Bronchial epithelial cell (primary cell): Measurements from ENCODE around the gene CBL. TPM values are rescaled to one million over a fixed set of nuclear protein-coding genes. Genes with fewer than 3 reads are reported as not detected.

Experiments used
- DNase-seq: peaks from one replicate; pipeline ENCODE4 v3.0.0-alpha.2; 2010; ENCODE audit warnings: low read depth
- FAIRE-seq: peaks from 2 replicates; lab custom pipeline; 2011; peaks lifted over from hg19 to GRCh38; lab: Jason Lieb, UNC
- H3K27me3 ChIP-seq: 2 replicates; pipeline ENCODE4 v1.5.1; 2011; ENCODE audit warnings: low read length; ENCODE audit not compliant: control insufficient read depth, insufficient read depth
- H3K36me3 ChIP-seq: 2 replicates; pipeline ENCODE4 v1.5.1; 2011; ENCODE audit warnings: low read length; ENCODE audit not compliant: control insufficient read depth, insufficient read depth
- H3K4me3 ChIP-seq: 2 replicates; pipeline ENCODE4 v1.5.1; 2011; ENCODE audit warnings: mild to moderate bottlenecking, low read depth, low read length, control low read depth
- total RNA-seq: library from RNA; depleted of rRNA; stranded (reverse); fragments of >200 nt; gene quantifications from 2 replicates; pipeline ENCODE4 v1.2.1, GENCODE V29; 2014
- TF ChIP-seq, protein P1 (sequence below): IDR thresholded peaks from 2 replicates; pipeline ENCODE4 v1.5.1; 2011; ENCODE audit warnings: mild to moderate bottlenecking, moderate library complexity, low read length, control low read depth, inconsistent platforms; ENCODE audit not compliant: insufficient read depth, severe bottlenecking

The CBL gene
- total RNA-seq = 5.5 and 6.4 TPM in 2 replicates

DNA sequence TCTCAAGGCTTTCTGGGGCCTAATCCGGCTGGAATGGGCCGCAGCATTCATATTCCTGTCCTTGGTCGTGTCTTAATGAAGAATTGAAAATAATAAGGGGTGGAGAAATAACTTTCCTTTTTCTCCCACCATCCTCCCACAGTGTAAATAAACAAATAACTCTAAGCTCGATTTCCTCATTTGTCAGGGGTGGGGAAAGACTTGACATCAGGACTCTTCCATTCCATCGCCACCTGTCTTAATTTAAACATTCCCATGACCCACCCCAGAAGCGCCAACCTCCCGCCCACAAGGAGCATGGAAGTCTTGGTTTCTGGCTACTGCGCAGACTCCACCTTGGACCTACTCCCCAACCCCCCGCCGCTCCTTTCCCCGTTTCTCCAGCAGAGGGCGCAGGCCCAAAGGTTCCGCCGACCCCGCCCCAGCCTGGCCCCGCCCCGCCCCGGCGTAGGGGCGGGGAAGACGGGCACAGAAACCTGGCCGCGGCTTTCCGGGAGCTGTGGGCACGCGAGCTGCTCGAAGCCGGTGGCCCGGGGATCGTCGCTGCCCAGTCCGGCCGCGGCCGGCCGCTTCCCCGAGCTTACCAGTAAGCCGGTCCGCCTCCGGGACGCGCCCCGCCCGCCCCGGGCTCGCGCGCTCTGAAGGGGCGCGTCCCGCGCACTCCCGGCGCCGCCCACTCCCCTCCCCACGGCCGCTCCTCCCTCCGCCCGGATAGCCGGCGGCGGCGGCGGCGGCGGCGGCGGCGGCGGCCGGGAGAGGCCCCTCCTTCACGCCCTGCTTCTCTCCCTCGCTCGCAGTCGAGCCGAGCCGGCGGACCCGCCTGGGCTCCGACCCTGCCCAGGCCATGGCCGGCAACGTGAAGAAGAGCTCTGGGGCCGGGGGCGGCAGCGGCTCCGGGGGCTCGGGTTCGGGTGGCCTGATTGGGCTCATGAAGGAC, at the start of gene CBL:
Gene CBL, plus strand, starts transcription at position 766 of the 937 bp plus-strand sequence. Its CDS starts 79 bp downstream, at position 845.
- TF ChIP-seq, protein P1, sequence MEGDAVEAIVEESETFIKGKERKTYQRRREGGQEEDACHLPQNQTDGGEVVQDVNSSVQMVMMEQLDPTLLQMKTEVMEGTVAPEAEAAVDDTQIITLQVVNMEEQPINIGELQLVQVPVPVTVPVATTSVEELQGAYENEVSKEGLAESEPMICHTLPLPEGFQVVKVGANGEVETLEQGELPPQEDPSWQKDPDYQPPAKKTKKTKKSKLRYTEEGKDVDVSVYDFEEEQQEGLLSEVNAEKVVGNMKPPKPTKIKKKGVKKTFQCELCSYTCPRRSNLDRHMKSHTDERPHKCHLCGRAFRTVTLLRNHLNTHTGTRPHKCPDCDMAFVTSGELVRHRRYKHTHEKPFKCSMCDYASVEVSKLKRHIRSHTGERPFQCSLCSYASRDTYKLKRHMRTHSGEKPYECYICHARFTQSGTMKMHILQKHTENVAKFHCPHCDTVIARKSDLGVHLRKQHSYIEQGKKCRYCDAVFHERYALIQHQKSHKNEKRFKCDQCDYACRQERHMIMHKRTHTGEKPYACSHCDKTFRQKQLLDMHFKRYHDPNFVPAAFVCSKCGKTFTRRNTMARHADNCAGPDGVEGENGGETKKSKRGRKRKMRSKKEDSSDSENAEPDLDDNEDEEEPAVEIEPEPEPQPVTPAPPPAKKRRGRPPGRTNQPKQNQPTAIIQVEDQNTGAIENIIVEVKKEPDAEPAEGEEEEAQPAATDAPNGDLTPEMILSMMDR = peak; percentile 90
- H3K4me3 ChIP-seq = peak within 1 kb of the TSS; percentile 91
- no peak for FAIRE-seq

GRCh38 chr11:119156496-119156895, 49.6 kb upstream of the CBL start:
- FAIRE-seq (no peak), DNase-seq (no peak)
- no peaks in the 10 kb centered on the region for H3K36me3 ChIP-seq
- no peak overlapping the region for H3K4me3 ChIP-seq
- no peaks in the 10 kb centered on the region for H3K27me3 ChIP-seq
- TF ChIP-seq, protein P1 = no peak

More for the DNA sequence above, at the start of gene CBL:
- Histone ChIP-seq H3K27me3 (no peaks in the 10 kb centered on the region), H3K36me3 (no peaks in the 10 kb centered on the region)
- peak; percentile 76 for DNase-seq

- no peaks in the 10 kb centered on the region for H3K27me3 ChIP-seq
- H3K36me3 ChIP-seq = no peaks in the 10 kb centered on the region
- DNase-seq (no peak), FAIRE-seq (peak; percentile 50)
- H3K4me3 ChIP-seq = no peak overlapping the region
- TF ChIP-seq, protein P1 = no peak
These were observed 49.1 kb upstream of the CBL start for GRCh38 chr11:119157063-119157462.

- TF ChIP-seq, protein P1 = no peak
- H3K27me3 ChIP-seq = no peaks in the 10 kb centered on the region
- no peak for FAIRE-seq
- no peaks in the 10 kb centered on the region for H3K36me3 ChIP-seq
- DNase-seq = no peak
- H3K4me3 ChIP-seq = no peak overlapping the region
These were observed 47.7 kb upstream of the CBL start for GRCh38 chr11:119158467-119158866.

DNA sequence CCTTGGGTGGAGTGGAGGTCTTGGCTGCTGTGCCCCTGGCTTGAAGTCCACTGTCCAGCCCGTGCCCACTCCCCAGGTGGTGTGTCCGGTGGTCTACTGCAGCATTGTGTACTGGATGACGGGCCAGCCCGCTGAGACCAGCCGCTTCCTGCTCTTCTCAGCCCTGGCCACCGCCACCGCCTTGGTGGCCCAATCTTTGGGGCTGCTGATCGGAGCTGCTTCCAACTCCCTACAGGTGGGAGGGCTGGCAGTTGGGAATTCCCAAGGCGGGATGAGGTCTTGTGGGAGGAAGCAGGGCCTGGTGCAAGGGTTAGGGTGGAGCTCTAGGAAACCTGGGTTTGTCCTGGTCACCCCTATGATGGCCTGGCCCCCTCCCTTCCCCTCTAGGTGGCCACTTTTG, 46.0 kb upstream of the CBL start:
- no peak for DNase-seq
- TF ChIP-seq, protein P1 = no peak
- no peak for FAIRE-seq
- Histone ChIP-seq H3K36me3 (no peaks in the 10 kb centered on the region), H3K4me3 (no peak overlapping the region), H3K27me3 (no peaks in the 10 kb centered on the region)
